ENCODE data around the gene MOBP.

DNA sequence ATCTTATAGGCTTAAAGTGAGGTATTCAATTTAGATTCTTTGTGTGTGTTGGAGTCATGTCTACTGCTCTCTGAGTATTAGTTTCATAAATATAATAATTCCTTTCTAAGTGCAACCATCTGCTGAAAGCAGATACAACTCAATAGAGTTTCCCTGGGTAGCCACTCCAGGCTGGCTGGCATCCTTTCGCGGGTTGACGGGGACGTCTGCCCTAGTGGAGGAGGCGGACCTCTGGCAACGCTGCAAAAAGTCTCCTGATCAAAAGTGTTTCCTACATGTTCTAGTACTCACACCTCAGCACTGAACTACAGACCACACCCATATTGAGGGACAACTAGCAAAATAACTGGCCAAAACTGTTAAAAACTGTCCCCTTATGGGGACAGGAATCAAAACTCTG is 2.5 kb downstream of the MOBP start:
- TF ChIP-seq, protein P1, sequence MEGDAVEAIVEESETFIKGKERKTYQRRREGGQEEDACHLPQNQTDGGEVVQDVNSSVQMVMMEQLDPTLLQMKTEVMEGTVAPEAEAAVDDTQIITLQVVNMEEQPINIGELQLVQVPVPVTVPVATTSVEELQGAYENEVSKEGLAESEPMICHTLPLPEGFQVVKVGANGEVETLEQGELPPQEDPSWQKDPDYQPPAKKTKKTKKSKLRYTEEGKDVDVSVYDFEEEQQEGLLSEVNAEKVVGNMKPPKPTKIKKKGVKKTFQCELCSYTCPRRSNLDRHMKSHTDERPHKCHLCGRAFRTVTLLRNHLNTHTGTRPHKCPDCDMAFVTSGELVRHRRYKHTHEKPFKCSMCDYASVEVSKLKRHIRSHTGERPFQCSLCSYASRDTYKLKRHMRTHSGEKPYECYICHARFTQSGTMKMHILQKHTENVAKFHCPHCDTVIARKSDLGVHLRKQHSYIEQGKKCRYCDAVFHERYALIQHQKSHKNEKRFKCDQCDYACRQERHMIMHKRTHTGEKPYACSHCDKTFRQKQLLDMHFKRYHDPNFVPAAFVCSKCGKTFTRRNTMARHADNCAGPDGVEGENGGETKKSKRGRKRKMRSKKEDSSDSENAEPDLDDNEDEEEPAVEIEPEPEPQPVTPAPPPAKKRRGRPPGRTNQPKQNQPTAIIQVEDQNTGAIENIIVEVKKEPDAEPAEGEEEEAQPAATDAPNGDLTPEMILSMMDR (IDR thresholded peaks at IDR 0.05), result no peak
- no peak for TF ChIP-seq POLR2A (IDR thresholded peaks at IDR 0.05)

Measured in heart left ventricle (tissue), 13 donors.